Parathyroid adenoma (tissue), 2 donors: ENCODE results near the gene KBTBD13.
"Not testable (repeated sequence)": the region's sequence is repeated elsewhere in the genome, so short reads cannot be mapped to it uniquely, and the experiment has no call there.

Experiments
- H2AFZ ChIP-seq: fragments of 300-600 bp; sonication (generic); one replicate; pipeline ENCODE4 v1.7.0; 2017; ENCODE audit warnings: antibody characterized with exemption, mild to moderate bottlenecking
- H3K27ac ChIP-seq: fragments of 300-600 bp; sonication (generic); one replicate; pipeline ENCODE4 v1.7.0; 2017
- H3K27me3 ChIP-seq: fragments of 300-600 bp; sonication (generic); one replicate; pipeline ENCODE4 v1.7.0; 2017; ENCODE audit warnings: low read length; ENCODE audit not compliant: control insufficient read depth, insufficient read depth
- H3K36me3 ChIP-seq: fragments of 300-600 bp; sonication (generic); one replicate; pipeline ENCODE4 v1.7.0; 2017; ENCODE audit warnings: low read length; ENCODE audit not compliant: control insufficient read depth, insufficient read depth
- H3K4me1 ChIP-seq: fragments of 300-600 bp; sonication (generic); one replicate; pipeline ENCODE4 v1.7.0; 2017; ENCODE audit warnings: control low read depth
- H3K4me2 ChIP-seq: fragments of 300-600 bp; sonication (generic); one replicate; pipeline ENCODE4 v1.7.0; 2017; ENCODE audit warnings: low read length
- H3K4me3 ChIP-seq: fragments of 300-600 bp; sonication (generic); one replicate; pipeline ENCODE4 v1.7.0; 2017; ENCODE audit warnings: low read depth, low read length
- H3K79me2 ChIP-seq: fragments of 300-600 bp; sonication (generic); one replicate; pipeline ENCODE4 v1.7.0; 2017; ENCODE audit warnings: control low read depth
- H3K9ac ChIP-seq: fragments of 300-600 bp; sonication (generic); one replicate; pipeline ENCODE4 v1.7.0; 2017; ENCODE audit warnings: mild to moderate bottlenecking
- H3K9me3 ChIP-seq: fragments of 300-600 bp; sonication (generic); one replicate; pipeline ENCODE4 v1.7.0; 2017; ENCODE audit warnings: low read length; ENCODE audit not compliant: control insufficient read depth
- CTCF ChIP-seq: fragments of 300-600 bp; sonication (generic); IDR thresholded peaks from one replicate; pipeline ENCODE4 v1.7.0; 2017; ENCODE audit warnings: antibody characterized with exemption, mild to moderate bottlenecking
- donor health status: primary hyperparathyroidism.

The KBTBD13 gene

GRCh38 chr15:65097651-65098263, 21.2 kb downstream of the KBTBD13 start:
- Histone ChIP-seq H3K27ac (no peak overlapping the region), H3K4me3 (no peak overlapping the region), H2AFZ (no peak overlapping the region), H3K9me3 (no peaks in the 10 kb centered on the region), H3K9ac (no peak overlapping the region), H3K4me2 (no peak overlapping the region), H3K36me3 (no peaks in the 10 kb centered on the region), H3K4me1 (no peaks in the 10 kb centered on the region), H3K27me3 (no peaks in the 10 kb centered on the region), H3K79me2 (no peaks in the 10 kb centered on the region)
- no peak for TF ChIP-seq CTCF

GRCh38 chr15:65099336-65099735, 22.8 kb downstream of the KBTBD13 start:
- TF ChIP-seq CTCF, result no peak
- H3K27me3 ChIP-seq, result no peaks in the 10 kb centered on the region
- H3K9me3 ChIP-seq, result no peaks in the 10 kb centered on the region
- H2AFZ ChIP-seq, result no peak overlapping the region
- H3K9ac ChIP-seq, result no peak overlapping the region
- H3K27ac ChIP-seq, result no peak overlapping the region
- no peaks in the 10 kb centered on the region for H3K36me3 ChIP-seq
- no peak overlapping the region for H3K4me3 ChIP-seq
- H3K4me2 ChIP-seq, result no peak overlapping the region
- no peaks in the 10 kb centered on the region for H3K4me1 ChIP-seq
- no peaks in the 10 kb centered on the region for H3K79me2 ChIP-seq

GRCh38 chr15:65099801-65100200, 23.3 kb downstream of the KBTBD13 start:
- not testable (repeated sequence) for H3K4me1 ChIP-seq, H3K4me3 ChIP-seq, H3K9me3 ChIP-seq, H3K36me3 ChIP-seq, H3K27me3 ChIP-seq, H2AFZ ChIP-seq, H3K27ac ChIP-seq, H3K4me2 ChIP-seq, H3K9ac ChIP-seq, H3K79me2 ChIP-seq

GRCh38 chr15:65100442-65100841, 23.9 kb downstream of the KBTBD13 start:
- no peaks in the 10 kb centered on the region for H3K27me3 ChIP-seq
- no peaks in the 10 kb centered on the region for H3K36me3 ChIP-seq
- H3K9ac ChIP-seq, result no peak overlapping the region

GRCh38 chr15:65101411-65101890, 24.9 kb downstream of the KBTBD13 start:
- Histone ChIP-seq H3K4me2 (no peak overlapping the region), H3K27me3 (no peaks in the 10 kb centered on the region), H3K9me3 (no peaks in the 10 kb centered on the region), H3K27ac (no peak overlapping the region), H3K36me3 (no peaks in the 10 kb centered on the region), H3K79me2 (no peaks in the 10 kb centered on the region), H3K4me3 (no peak overlapping the region), H3K9ac (no peak overlapping the region), H2AFZ (no peak overlapping the region), H3K4me1 (no peaks in the 10 kb centered on the region)
- TF ChIP-seq CTCF, result peak; percentile 48

More at GRCh38 chr15:65100442-65100841, 23.9 kb downstream of the KBTBD13 start:
- Histone ChIP-seq H2AFZ (no peak overlapping the region), H3K27ac (no peak overlapping the region), H3K9me3 (no peaks in the 10 kb centered on the region), H3K4me2 (no peak overlapping the region), H3K79me2 (no peaks in the 10 kb centered on the region), H3K4me1 (no peaks in the 10 kb centered on the region), H3K4me3 (no peak overlapping the region)
- no peak for TF ChIP-seq CTCF
